ENCODE data around the gene APOBR.
"Not testable (repeated sequence)": the region's sequence is repeated elsewhere in the genome, so short reads cannot be mapped to it uniquely, and the experiment has no call there.

APOBR gene

GRCh38 chr16:28499854-28500253 lies 5.4 kb downstream of the APOBR start:
- TF ChIP-seq CTCF (IDR thresholded peaks at IDR 0.05; ENCODE audit: borderline replicate concordance, control extremely low read depth, extremely low read depth, insufficient read depth, missing control alignments), result no peak
- in situ Hi-C loops (cut with MboI; ENCODE audit: low sequenced_read_pairs, unreplicated experiment), result no loop called here

GRCh38 chr16:28500476-28501180 lies 6.2 kb downstream of the APOBR start:
- DNase-seq (ENCODE audit: low spot score); in situ Hi-C loops (cut with MboI; ENCODE audit: low sequenced_read_pairs, unreplicated experiment): not testable (repeated sequence)

More at GRCh38 chr16:28499854-28500253, 5.4 kb downstream of the APOBR start:
- DNase-seq (ENCODE audit: low spot score), result no peak

GRCh38 chr16:28501258-28502232 lies 7.1 kb downstream of the APOBR start:
- DNase-seq (ENCODE audit: low spot score), result no peak
- in situ Hi-C loops (cut with MboI; ENCODE audit: low sequenced_read_pairs, unreplicated experiment), result no loop called here
- no peak for TF ChIP-seq CTCF (IDR thresholded peaks at IDR 0.05; ENCODE audit: borderline replicate concordance, control extremely low read depth, extremely low read depth, insufficient read depth, missing control alignments)

GRCh38 chr16:28502290-28502689 lies 7.8 kb downstream of the APOBR start:
- DNase-seq (ENCODE audit: low spot score), result no peak
- no peak for TF ChIP-seq CTCF (IDR thresholded peaks at IDR 0.05; ENCODE audit: borderline replicate concordance, control extremely low read depth, extremely low read depth, insufficient read depth, missing control alignments)
- in situ Hi-C loops (cut with MboI; ENCODE audit: low sequenced_read_pairs, unreplicated experiment), result no loop called here

- DNase-seq (ENCODE audit: low spot score), result no peak
- TF ChIP-seq CTCF (IDR thresholded peaks at IDR 0.05; ENCODE audit: borderline replicate concordance, control extremely low read depth, extremely low read depth, insufficient read depth, missing control alignments), result no peak
- in situ Hi-C loops (cut with MboI; ENCODE audit: low sequenced_read_pairs, unreplicated experiment), result no loop called here
These were observed 9.2 kb downstream of the APOBR start for GRCh38 chr16:28503470-28504259.

GRCh38 chr16:28504707-28505404 lies 10.4 kb downstream of the APOBR start:
- DNase-seq (ENCODE audit: low spot score), result no peak
- no peak for TF ChIP-seq CTCF (IDR thresholded peaks at IDR 0.05; ENCODE audit: borderline replicate concordance, control extremely low read depth, extremely low read depth, insufficient read depth, missing control alignments)
- in situ Hi-C loops (cut with MboI; ENCODE audit: low sequenced_read_pairs, unreplicated experiment), result no loop called here

Measured in GM13976 (cell line).